ENCODE data around the gene ANKAR.
"Not testable (repeated sequence)": the region's sequence is repeated elsewhere in the genome, so short reads cannot be mapped to it uniquely, and the experiment has no call there.

ANKAR gene

GRCh38 chr2:189709501-189710221, 35.2 kb downstream of the ANKAR start:
- DNase-seq, result no peak

- not testable (repeated sequence) for DNase-seq
Measured at GRCh38 chr2:189717593-189717992, 43.1 kb downstream of the ANKAR start.

GRCh38 chr2:189719571-189719970, 45.1 kb downstream of the ANKAR start:
- DNase-seq, result no peak

GRCh38 chr2:189723192-189723591, 48.7 kb downstream of the ANKAR start:
- no peak for DNase-seq

Data from activated effector memory CD4-positive, alpha-beta T cell treated with Interleukin-2 at 50 U/mL for 16 hours (primary cell).